ENCODE measurements around the gene PUDP.
"Not testable (repeated sequence)": the region's sequence is repeated elsewhere in the genome, so short reads cannot be mapped to it uniquely, and the experiment has no call there.

Gene PUDP

GRCh38 chrX:7109049-7109531, 38.9 kb downstream of the PUDP start:
- no peak for DNase-seq (ENCODE audit: low spot score)

- no peak for DNase-seq (ENCODE audit: low spot score)
Measured at GRCh38 chrX:7108030-7108429, 39.9 kb downstream of the PUDP start.

GRCh38 chrX:7106649-7107048, 41.3 kb downstream of the PUDP start:
- no peak for DNase-seq (ENCODE audit: low spot score)

- DNase-seq (ENCODE audit: low spot score): no peak
Measured at GRCh38 chrX:7102119-7102518, 45.8 kb downstream of the PUDP start.

- DNase-seq (ENCODE audit: low spot score): no peak
Measured at GRCh38 chrX:7100022-7100421, 47.9 kb downstream of the PUDP start.

- not testable (repeated sequence) for DNase-seq (ENCODE audit: low spot score)
Measured at GRCh38 chrX:7095657-7096056, 52.3 kb downstream of the PUDP start.

GRCh38 chrX:7093305-7093704, 54.6 kb downstream of the PUDP start:
- DNase-seq (ENCODE audit: low spot score): no peak

- DNase-seq (ENCODE audit: low spot score): no peak
Measured at GRCh38 chrX:7092543-7092942, 55.4 kb downstream of the PUDP start.

- no peak for DNase-seq (ENCODE audit: low spot score)
Measured at GRCh38 chrX:7091923-7092322, 56.0 kb downstream of the PUDP start.

- DNase-seq (ENCODE audit: low spot score): no peak
Measured at GRCh38 chrX:7090641-7091040, 57.3 kb downstream of the PUDP start.

- no peak for DNase-seq (ENCODE audit: low spot score)
Measured at GRCh38 chrX:7088968-7089615, 58.9 kb downstream of the PUDP start.

GRCh38 chrX:7086384-7086783, 61.6 kb downstream of the PUDP start:
- DNase-seq (ENCODE audit: low spot score): no peak

- DNase-seq (ENCODE audit: low spot score): no peak
Measured at GRCh38 chrX:7085879-7086278, 62.1 kb downstream of the PUDP start.

GRCh38 chrX:7084841-7085240, 63.1 kb downstream of the PUDP start:
- DNase-seq (ENCODE audit: low spot score): no peak

GRCh38 chrX:7083468-7084396, 64.2 kb downstream of the PUDP start:
- no peak for DNase-seq (ENCODE audit: low spot score)

- no peak for DNase-seq (ENCODE audit: low spot score)
Measured at GRCh38 chrX:7083021-7083420, 64.9 kb downstream of the PUDP start.

GRCh38 chrX:7082556-7082955, 65.4 kb downstream of the PUDP start:
- no peak for DNase-seq (ENCODE audit: low spot score)

- DNase-seq (ENCODE audit: low spot score): no peak
Measured at GRCh38 chrX:7077241-7078230, 70.4 kb downstream of the PUDP start.

GRCh38 chrX:7076245-7076661, 71.7 kb downstream of the PUDP start:
- DNase-seq (ENCODE audit: low spot score): no peak

- no peak for DNase-seq (ENCODE audit: low spot score)
Measured at GRCh38 chrX:7074908-7075204, 73.1 kb downstream of the PUDP start.

- no peak for DNase-seq (ENCODE audit: low spot score)
Measured at GRCh38 chrX:7074148-7074907, 73.6 kb downstream of the PUDP start.

GRCh38 chrX:7073336-7073735, 74.6 kb downstream of the PUDP start:
- DNase-seq (ENCODE audit: low spot score): no peak
